ENCODE data around the gene THSD4.

GRCh38 chr15:71127083-71127482 is 11.8 kb downstream of the THSD4 start:
- TF ChIP-seq CTCF (IDR thresholded peaks at IDR 0.05) (no peak), POLR2A (IDR thresholded peaks at IDR 0.05) (no peak), POLR2AphosphoS5 (IDR thresholded peaks at IDR 0.05) (no peak), EP300 (IDR thresholded peaks at IDR 0.05) (no peak)

Measured in suprapubic skin (tissue), 4 donors.